Measurements from ENCODE around the gene PDE3A. TPM values are rescaled to one million over a fixed set of nuclear protein-coding genes. Genes with fewer than 3 reads are reported as not detected.

The PDE3A gene
- total RNA-seq, 1 donor from 2014 or later, result 27.9 TPM

GRCh38 chr12:20588042-20588441 lies 219.7 kb downstream of the PDE3A start:
- H3K27me3 Mint-ChIP-seq (ENCODE audit: low read depth), result no peaks in the 10 kb centered on the region
- no peak overlapping the region for H3K4me3 Mint-ChIP-seq (ENCODE audit: unreplicated experiment)
- peaks cover 5% of the 10 kb centered on the region for H3K4me1 Mint-ChIP-seq (ENCODE audit: low read depth)
- TF ChIP-seq, protein P1, sequence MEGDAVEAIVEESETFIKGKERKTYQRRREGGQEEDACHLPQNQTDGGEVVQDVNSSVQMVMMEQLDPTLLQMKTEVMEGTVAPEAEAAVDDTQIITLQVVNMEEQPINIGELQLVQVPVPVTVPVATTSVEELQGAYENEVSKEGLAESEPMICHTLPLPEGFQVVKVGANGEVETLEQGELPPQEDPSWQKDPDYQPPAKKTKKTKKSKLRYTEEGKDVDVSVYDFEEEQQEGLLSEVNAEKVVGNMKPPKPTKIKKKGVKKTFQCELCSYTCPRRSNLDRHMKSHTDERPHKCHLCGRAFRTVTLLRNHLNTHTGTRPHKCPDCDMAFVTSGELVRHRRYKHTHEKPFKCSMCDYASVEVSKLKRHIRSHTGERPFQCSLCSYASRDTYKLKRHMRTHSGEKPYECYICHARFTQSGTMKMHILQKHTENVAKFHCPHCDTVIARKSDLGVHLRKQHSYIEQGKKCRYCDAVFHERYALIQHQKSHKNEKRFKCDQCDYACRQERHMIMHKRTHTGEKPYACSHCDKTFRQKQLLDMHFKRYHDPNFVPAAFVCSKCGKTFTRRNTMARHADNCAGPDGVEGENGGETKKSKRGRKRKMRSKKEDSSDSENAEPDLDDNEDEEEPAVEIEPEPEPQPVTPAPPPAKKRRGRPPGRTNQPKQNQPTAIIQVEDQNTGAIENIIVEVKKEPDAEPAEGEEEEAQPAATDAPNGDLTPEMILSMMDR (IDR thresholded peaks at IDR 0.05), result no peak
- no peak overlapping the region for H3K27ac Mint-ChIP-seq (ENCODE audit: unreplicated experiment)
- H3K36me3 Mint-ChIP-seq (ENCODE audit: low read depth), result no peaks in the 10 kb centered on the region
- H3K9me3 Mint-ChIP-seq (ENCODE audit: low read depth), result no peaks in the 10 kb centered on the region
- DNase-seq (ENCODE audit: low spot score), result no peak

DNA sequence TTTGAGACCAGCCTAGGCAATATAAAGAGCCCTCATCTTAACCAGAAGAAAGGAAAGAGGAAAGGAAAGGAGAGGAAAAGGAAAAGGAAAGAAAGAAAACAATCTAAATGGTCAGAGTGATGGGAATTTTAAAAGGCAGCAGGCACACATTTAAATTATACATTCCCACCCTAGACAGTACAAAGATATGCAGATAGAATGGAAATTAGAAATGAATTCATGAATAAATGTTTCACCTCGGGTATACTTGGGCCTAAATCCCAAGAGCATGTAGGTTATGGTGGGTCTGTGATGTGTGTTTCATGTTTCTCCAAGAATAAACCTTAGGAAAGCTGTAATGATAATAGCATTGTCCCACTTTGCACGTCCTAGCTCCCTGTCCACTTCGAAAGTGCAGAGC lies 222.2 kb downstream of the PDE3A start:
- no peaks in the 10 kb centered on the region for H3K36me3 Mint-ChIP-seq (ENCODE audit: low read depth)
- no peak for DNase-seq (ENCODE audit: low spot score)
- H3K4me1 Mint-ChIP-seq (ENCODE audit: low read depth), result peaks cover 6% of the 10 kb centered on the region
- no peaks in the 10 kb centered on the region for H3K9me3 Mint-ChIP-seq (ENCODE audit: low read depth)
- no peak overlapping the region for H3K4me3 Mint-ChIP-seq (ENCODE audit: unreplicated experiment)
- no peak overlapping the region for H3K27ac Mint-ChIP-seq (ENCODE audit: unreplicated experiment)
- TF ChIP-seq, protein P1 (IDR thresholded peaks at IDR 0.05), result no peak
- H3K27me3 Mint-ChIP-seq (ENCODE audit: low read depth), result no peaks in the 10 kb centered on the region

DNA sequence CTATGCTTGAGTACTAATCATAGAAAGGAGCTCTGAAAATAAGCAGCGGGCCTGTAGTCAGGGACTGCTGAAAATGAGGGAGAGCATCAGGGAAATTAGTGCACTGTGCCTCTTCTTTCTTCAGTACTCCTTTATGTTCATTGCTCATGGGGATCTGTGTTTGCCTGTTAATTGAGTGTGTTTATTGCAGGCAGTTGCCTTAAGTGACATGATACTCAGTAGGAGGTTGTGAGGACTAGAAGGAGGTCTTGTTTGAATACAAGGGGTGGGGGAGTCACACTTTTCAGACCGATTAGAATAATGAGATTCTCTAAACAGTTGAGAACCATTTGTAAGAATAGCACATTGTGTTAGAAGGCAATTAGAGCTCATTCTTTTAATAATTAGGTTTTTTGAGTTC lies 224.2 kb downstream of the PDE3A start:
- Mint-ChIP-seq H3K27ac (ENCODE audit: unreplicated experiment) (no peak overlapping the region), H3K36me3 (ENCODE audit: low read depth) (no peaks in the 10 kb centered on the region), H3K27me3 (ENCODE audit: low read depth) (no peaks in the 10 kb centered on the region), H3K9me3 (ENCODE audit: low read depth) (no peaks in the 10 kb centered on the region), H3K4me3 (ENCODE audit: unreplicated experiment) (no peak overlapping the region), H3K4me1 (ENCODE audit: low read depth) (peaks cover 6% of the 10 kb centered on the region)
- no peak for DNase-seq (ENCODE audit: low spot score)
- TF ChIP-seq, protein P1 (IDR thresholded peaks at IDR 0.05), result no peak

GRCh38 chr12:20593611-20594010 lies 225.3 kb downstream of the PDE3A start:
- no peaks in the 10 kb centered on the region for H3K9me3 Mint-ChIP-seq (ENCODE audit: low read depth)
- H3K27ac Mint-ChIP-seq (ENCODE audit: unreplicated experiment), result no peak overlapping the region
- no peaks in the 10 kb centered on the region for H3K27me3 Mint-ChIP-seq (ENCODE audit: low read depth)
- H3K4me3 Mint-ChIP-seq (ENCODE audit: unreplicated experiment), result no peak overlapping the region
- no peaks in the 10 kb centered on the region for H3K36me3 Mint-ChIP-seq (ENCODE audit: low read depth)
- TF ChIP-seq, protein P1 (IDR thresholded peaks at IDR 0.05), result no peak
- no peak for DNase-seq (ENCODE audit: low spot score)
- H3K4me1 Mint-ChIP-seq (ENCODE audit: low read depth), result peaks cover 6% of the 10 kb centered on the region

DNA sequence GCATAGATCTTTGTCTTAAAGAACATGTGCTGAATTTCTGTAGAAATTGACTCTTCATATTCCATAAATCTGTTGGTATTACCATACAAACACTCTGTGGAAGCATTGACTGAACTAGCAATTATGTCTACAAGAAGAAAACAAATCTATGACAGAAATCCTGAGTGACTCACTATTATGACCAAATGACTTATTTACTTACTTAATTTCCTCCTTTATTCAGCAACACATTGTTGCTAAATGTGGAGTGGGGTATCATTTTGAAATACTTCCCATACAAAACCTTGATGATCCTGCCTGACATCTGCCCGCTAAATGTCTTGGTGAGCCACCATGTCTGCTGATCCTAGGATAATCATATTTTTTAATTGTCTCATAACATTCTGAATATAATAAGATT lies 227.7 kb downstream of the PDE3A start:
- Mint-ChIP-seq H3K9me3 (ENCODE audit: low read depth) (no peaks in the 10 kb centered on the region), H3K4me3 (ENCODE audit: unreplicated experiment) (no peak overlapping the region), H3K4me1 (ENCODE audit: low read depth) (peaks cover 6% of the 10 kb centered on the region), H3K36me3 (ENCODE audit: low read depth) (no peaks in the 10 kb centered on the region), H3K27me3 (ENCODE audit: low read depth) (no peaks in the 10 kb centered on the region), H3K27ac (ENCODE audit: unreplicated experiment) (no peak overlapping the region)
- TF ChIP-seq, protein P1 (IDR thresholded peaks at IDR 0.05), result no peak
- DNase-seq (ENCODE audit: low spot score), result no peak
